Retinal pigment epithelial cell (primary cell): Measurements from ENCODE around the gene PTPN1.

ENCODE experiments used
- DNase-seq: peaks from one replicate; pipeline ENCODE4 v3.0.0-alpha.2; 2010; ENCODE audit warnings: low read depth
- H3K4me3 ChIP-seq: 2 replicates; pipeline ENCODE4 v1.5.1; 2011; ENCODE audit warnings: mild to moderate bottlenecking, low read length, control low read depth, moderate library complexity
- CTCF ChIP-seq: conservative IDR thresholded peaks from 2 replicates; pipeline ENCODE4 v1.5.1; 2011; ENCODE audit warnings: low read depth, low read length, control low read depth, inconsistent platforms

Gene PTPN1

GRCh38 chr20:50627747-50628146 is 117.6 kb downstream of the PTPN1 start:
- H3K4me3 ChIP-seq = no peak overlapping the region
- no peak for DNase-seq
- TF ChIP-seq CTCF = no peak

DNA sequence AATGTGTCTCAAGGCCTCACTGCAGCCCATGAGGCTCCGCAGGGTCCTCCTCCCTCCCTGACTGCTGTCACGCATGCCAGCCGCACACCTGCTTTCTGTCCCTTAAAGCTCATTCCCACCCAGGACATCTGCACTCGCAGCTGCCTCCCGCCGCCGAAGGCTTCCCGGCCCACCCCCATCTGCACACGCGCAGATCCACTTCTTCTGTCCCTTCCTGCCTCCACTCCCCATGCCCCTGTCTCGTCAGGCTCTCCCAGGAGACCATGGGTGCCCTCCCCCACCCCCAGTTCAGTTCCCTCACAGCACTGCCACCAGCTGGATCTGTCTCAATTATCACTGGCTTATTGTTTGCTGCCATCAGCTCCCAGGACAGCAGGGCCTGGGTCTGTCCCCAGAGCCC is 118.1 kb downstream of the PTPN1 start:
- H3K4me3 ChIP-seq = no peak overlapping the region
- TF ChIP-seq CTCF = no peak
- DNase-seq = no peak

DNA sequence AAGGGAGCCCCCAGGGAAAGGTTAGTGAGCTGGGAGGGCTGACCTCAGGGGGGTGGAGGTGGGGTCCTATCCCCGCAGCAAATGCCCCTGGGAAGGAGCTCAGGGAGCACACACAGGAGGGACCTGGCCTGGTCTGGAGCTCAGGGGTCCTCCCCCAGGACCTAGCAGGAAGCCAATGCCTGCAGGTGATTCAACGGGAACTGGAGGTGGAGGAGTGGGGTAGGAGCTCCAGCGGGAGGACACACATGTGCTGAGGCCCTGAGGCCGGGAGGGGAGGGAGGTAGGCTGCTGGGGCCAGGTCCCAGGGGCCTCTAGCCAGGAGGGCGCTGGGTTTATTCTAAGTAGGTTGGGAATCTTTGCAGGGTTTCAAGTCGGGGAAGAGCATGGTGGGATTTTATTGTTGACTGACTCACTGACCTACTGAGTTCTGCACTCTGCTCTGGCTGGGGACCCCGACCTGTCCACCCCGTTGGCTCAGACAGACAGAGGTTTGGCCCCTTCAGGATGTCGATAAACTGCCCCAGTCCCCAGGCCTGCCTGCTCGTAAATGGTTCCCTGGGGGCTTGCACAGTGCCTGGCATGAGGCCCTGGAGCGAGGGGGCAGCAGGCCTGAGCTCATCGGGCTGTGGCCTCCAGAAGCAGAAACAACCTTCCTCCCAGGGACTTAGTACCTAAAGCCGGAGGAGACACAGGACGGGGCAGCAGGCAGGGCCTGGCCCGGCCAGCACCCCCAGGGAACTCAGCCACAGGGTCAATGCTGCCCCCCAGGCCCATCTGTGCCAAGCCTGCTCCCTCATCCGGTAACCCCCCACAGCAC is 118.9 kb downstream of the PTPN1 start:
- H3K4me3 ChIP-seq = no peak overlapping the region
- DNase-seq = no peak
- no peak for TF ChIP-seq CTCF

DNA sequence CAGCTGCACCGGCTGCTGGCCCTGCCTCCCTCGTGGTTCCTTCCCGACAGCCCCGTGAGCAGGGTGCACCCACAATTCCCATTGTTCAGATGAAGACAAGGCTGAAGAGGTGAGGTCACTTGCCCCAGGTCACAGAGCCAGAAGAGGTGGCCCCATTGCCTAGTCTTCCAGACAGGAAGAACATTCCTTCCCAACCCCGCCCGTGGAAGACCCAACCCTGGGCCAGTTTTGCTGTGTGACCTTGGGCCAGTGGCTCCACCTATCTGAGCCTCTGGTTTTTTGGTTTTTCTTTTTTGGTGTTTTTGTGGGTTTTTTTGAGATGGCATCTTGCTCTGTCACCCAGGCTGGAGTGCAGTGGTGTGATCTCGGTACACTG is 119.5 kb downstream of the PTPN1 start:
- no peak for TF ChIP-seq CTCF
- no peak for DNase-seq

GRCh38 chr20:50630578-50631263 is 120.5 kb downstream of the PTPN1 start:
- TF ChIP-seq CTCF = no peak
- H3K4me3 ChIP-seq = no peak overlapping the region

More for the DNA sequence above, 119.5 kb downstream of the PTPN1 start:
- H3K4me3 ChIP-seq = no peak overlapping the region

DNA sequence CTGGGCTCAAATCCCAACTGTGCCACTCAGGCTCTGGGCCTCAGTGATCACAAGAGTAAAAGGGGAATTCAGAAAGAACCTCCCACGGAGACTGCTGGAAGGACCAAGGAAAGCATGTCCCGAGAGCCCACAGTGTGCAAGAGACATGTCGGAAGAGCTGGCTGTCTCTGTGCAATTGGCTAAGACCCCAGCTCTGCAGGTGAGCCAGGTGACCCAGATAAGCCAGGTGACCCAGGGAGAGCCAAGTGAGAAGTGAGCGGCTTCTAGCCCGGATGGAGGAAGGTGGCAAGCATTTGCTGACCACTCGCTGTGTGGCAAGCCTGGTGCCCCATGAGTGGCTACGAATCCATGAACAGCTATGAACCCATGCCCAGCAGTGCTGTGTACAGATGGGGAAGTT is 122.1 kb downstream of the PTPN1 start:
- TF ChIP-seq CTCF = no peak
- H3K4me3 ChIP-seq = no peak overlapping the region
- no peak for DNase-seq

More at GRCh38 chr20:50630578-50631263, 120.5 kb downstream of the PTPN1 start:
- DNase-seq = no peak

DNA sequence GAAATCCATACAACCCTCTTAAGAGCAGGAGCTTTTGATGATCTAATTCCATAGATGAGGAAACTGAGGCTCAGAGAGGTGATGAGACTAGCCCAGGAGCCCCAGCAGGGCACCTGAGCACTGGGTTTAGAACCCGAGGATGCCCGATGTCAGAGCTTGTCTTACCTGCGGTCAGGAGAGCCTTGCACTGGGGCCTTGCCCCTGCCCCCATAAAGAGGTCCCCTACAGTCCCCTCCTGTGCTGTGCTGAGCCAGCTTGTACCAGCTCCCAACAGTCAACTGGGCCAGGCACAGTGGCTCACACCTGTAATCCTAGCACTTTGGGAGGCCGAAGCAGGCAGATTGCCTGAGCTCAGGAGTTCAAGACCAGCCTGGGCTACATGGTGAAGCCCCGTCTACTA is 122.5 kb downstream of the PTPN1 start:
- no peak for TF ChIP-seq CTCF
- no peak overlapping the region for H3K4me3 ChIP-seq
- no peak for DNase-seq
